Tibial artery (tissue), 4 donors: ENCODE measurements around the gene IDE.
"Not testable (repeated sequence)": the region's sequence is repeated elsewhere in the genome, so short reads cannot be mapped to it uniquely, and the experiment has no call there.

Experiments used
- DNase-seq, 2 donors: peaks; one replicate each; pipeline ENCODE4 v3.0.0-alpha.2; 2019
- H3K27ac ChIP-seq, 2 donors: fragments of 200-600 bp; sonication (generic) in 1 of 2; 1 replicate in 1 of 2; 2 replicates in 1 of 2; pipeline ENCODE4 v1.5.1; 2018 to 2019; ENCODE audit warnings: mild to moderate bottlenecking in 1 of 2
- H3K27me3 ChIP-seq, 2 donors: fragments of 200-600 bp; sonication (generic) in 1 of 2; one replicate each; pipeline versions ENCODE4 v1.5.1 to v1.6.0; 2016 to 2019
- H3K36me3 ChIP-seq, 3 donors: fragments of 200-600 bp; sonication (generic) in 2 of 3; one replicate each; pipeline ENCODE4 v1.5.1; 2016 to 2019; ENCODE audit warnings: mild to moderate bottlenecking in 2 of 3
- H3K4me1 ChIP-seq, 4 donors: fragments of 200-600 bp; sonication (generic) in 2 of 4; 1 replicate in 3 of 4; 2 replicates in 1 of 4; pipeline ENCODE4 v1.5.1; 2016 to 2019
- H3K4me3 ChIP-seq, 2 donors: fragments of 200-600 bp; sonication (generic) in 1 of 2; 1 replicate in 1 of 2; 2 replicates in 1 of 2; pipeline ENCODE4 v1.5.1; 2018 to 2019; ENCODE audit warnings: mild to moderate bottlenecking in 2 of 2
- H3K9me3 ChIP-seq, 3 donors: fragments of 200-600 bp; sonication (generic) in 1 of 3; one replicate each; pipeline ENCODE4 v1.5.1; 2016 to 2019
- CTCF ChIP-seq, 2 experiments: fragments of 200-600 bp in 1 of 2; fragments of 450-650 bp in 1 of 2; IDR thresholded peaks; one replicate each; pipeline ENCODE4 v1.5.1; 2017 to 2019; ENCODE audit warnings: antibody characterized with exemption in 2 of 2, mild to moderate bottlenecking in 1 of 2, moderate library complexity in 1 of 2
- intact Hi-C: fragments of 100-400 bp; cut with DNase I; formaldehyde crosslinking; loops from one replicate; pipeline ENCODE4 v1.15.0; 2023; ENCODE audit warnings: low total_unique reads

The IDE gene

GRCh38 chr10:92590623-92591549 is 17.0 kb upstream of the IDE start:
- Histone ChIP-seq H3K27ac (peak overlapping the region; percentile 90 to 92), H3K27me3 (no peaks in the 10 kb centered on the region), H3K9me3 (no peaks in the 10 kb centered on the region), H3K4me1 (peaks cover 0 to 18% (median 10%) of the 10 kb centered on the region in 4 donors), H3K4me3 (peak overlapping the region; percentile 60 to 65), H3K36me3 (no peaks in the 10 kb centered on the region)
- DNase-seq = peak; percentile 56 to 76
- intact Hi-C loops = loop anchor here (5.0 to 10.0 kb wide), 2 partner anchors 104 to 256 kb away; partner anchors contain the start of gene EXOC6
- no peak for TF ChIP-seq CTCF (IDR thresholded peaks at IDR 0.05)

- DNase-seq, intact Hi-C loops, H3K4me3 ChIP-seq, H3K4me1 ChIP-seq, H3K36me3 ChIP-seq, H3K9me3 ChIP-seq, H3K27ac ChIP-seq, H3K27me3 ChIP-seq: not testable (repeated sequence)
Observed at GRCh38 chr10:92582347-92582746, 8.5 kb upstream of the IDE start.

- Histone ChIP-seq H3K9me3 (no peaks in the 10 kb centered on the region), H3K27ac (no peak overlapping the region), H3K4me3 (no peak overlapping the region), H3K4me1 (peaks cover 0 to 28% (median 18%) of the 10 kb centered on the region in 4 donors), H3K36me3 (no peaks in the 10 kb centered on the region), H3K27me3 (no peaks in the 10 kb centered on the region)
- intact Hi-C loops = no loop called here
- TF ChIP-seq CTCF (IDR thresholded peaks at IDR 0.05) = no peak
- DNase-seq = no peak
Observed at GRCh38 chr10:92575961-92576360, 2.1 kb upstream of the IDE start.

- H3K4me1 ChIP-seq = peaks cover 0 to 33% (median 21%) of the 10 kb centered on the region in 4 donors
- no peak for TF ChIP-seq CTCF (IDR thresholded peaks at IDR 0.05)
- peaks cover 0 to 2% (median 0%) of the 10 kb centered on the region in 3 donors for H3K36me3 ChIP-seq
- no peaks in the 10 kb centered on the region for H3K9me3 ChIP-seq
- peak overlapping the region; percentile 89 to 90 for H3K4me3 ChIP-seq
- no peaks in the 10 kb centered on the region for H3K27me3 ChIP-seq
- no peak for DNase-seq
- H3K27ac ChIP-seq = peak overlapping the region; percentile 89 to 94
- intact Hi-C loops = no loop called here
Observed at GRCh38 chr10:92574548-92575261, 812 bp upstream of the IDE start.

- intact Hi-C loops = loop anchor here (2.0 kb wide), 1 partner anchor 56 kb away; no protein-coding TSS in a partner anchor
- Histone ChIP-seq H3K4me3 (peak overlapping the region; percentile 89 to 90), H3K4me1 (peaks cover 0 to 33% (median 21%) of the 10 kb centered on the region in 4 donors), H3K36me3 (peaks cover 0 to 4% (median 0%) of the 10 kb centered on the region in 3 donors), H3K9me3 (no peaks in the 10 kb centered on the region), H3K27me3 (no peaks in the 10 kb centered on the region), H3K27ac (peak overlapping the region; percentile 89 to 94)
- DNase-seq = no peak
- peak in 1 of 2 experiments; percentile 15 for TF ChIP-seq CTCF (IDR thresholded peaks at IDR 0.05)
Observed at GRCh38 chr10:92573091-92573797, 649 bp downstream of the IDE start.
